ENCODE measurements around the gene AMER1. TPM values are rescaled to one million over a fixed set of nuclear protein-coding genes. Genes with fewer than 3 reads are reported as not detected.
A peak's percentile ranks its signal among the peaks of the same experiment; 100 is the strongest.
"Not testable (repeated sequence)": the region's sequence is repeated elsewhere in the genome, so short reads cannot be mapped to it uniquely, and the experiment has no call there.

Gene AMER1
- under 1 TPM in 2 of 3 donors, not detected in 1; 0.06 TPM for polyA plus RNA-seq

DNA sequence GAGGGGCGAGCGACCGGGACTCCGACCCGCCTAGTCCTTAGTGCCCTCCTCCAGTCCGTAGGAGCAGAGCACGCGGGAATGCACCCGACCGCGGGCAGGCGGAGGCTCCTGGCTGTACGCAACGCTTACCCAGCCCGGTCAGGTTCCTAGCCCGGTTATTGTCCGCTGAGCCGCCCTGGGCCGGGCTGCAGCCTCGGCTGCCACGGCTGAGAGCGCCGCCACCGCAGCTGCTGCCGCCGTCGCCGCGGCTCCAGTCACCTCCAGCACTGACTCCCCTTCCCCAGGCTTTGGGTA, at the start of gene AMER1:
TSS of gene AMER1 (minus strand) at position 268 of the 294 bp plus-strand sequence. CDS start 12,422 bp downstream, outside the sequence.
- Mint-ChIP-seq H3K27ac (peak within 1 kb of the TSS; percentile 84 to 97 (median 94)), H3K27me3 (ENCODE audit: low read depth in 3 of 3) (peaks cover 5 to 8% (median 7%) of the 10 kb centered on the region in 3 donors), H3K4me3 (peak within 1 kb of the TSS; percentile 90 to 95 (median 93)), H3K36me3 (no peaks in the 10 kb centered on the region), H3K9me3 (no peaks in the 10 kb centered on the region), H3K4me1 (peaks cover 1 to 13% of the 10 kb centered on the region in 2 donors)
- no peak for DNase-seq

DNA sequence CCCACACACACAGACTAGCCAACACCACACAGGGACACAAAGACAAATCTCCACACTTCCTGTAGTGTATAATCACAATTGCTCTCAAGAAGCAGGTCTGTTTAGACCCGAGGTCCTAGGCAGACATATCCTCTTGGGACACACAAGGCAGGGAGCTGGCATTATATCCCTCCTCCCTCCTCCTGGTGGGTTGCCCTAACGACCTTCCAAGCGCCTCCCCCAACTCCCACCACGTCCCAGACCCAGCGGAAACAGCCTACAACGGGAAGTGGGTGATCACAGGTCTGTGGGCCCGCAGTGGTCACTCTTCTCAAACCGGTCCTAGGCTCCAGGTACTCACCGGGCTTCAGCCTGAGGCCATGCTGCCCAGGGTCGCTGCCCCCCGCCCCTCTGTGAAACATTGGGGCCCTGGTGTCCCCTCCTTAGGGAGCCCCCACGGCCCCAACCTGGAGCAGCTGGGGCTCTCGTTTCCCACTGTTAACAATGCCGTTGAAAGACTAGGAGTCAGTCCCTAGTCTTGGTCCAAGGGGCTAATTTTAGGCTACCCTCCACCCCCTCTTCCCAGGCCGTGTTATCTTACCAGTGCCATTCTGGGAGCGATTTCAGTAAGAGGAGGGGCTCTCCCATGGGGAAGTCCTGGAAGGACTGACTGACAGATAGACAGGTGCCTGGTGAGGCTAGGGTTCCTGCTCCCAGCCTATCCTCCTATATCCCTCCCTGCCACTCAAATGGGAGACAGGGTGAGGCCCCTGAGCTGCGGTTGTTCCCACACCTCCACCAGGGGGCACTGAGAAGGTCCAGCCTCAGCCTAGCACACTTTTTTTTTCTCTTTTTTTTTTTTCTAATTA, 24.8 kb upstream of the AMER1 start, which contains the start of gene ASB12:
TSS of gene ASB12 (minus strand) at position 485 of the 848 bp plus-strand sequence. CDS start 4,957 bp downstream, outside the sequence.
- DNase-seq: no peak
- no peak within 1 kb of the TSS for H3K4me3 Mint-ChIP-seq
- peaks cover 0 to 3% (median 0%) of the 10 kb centered on the region in 6 donors for H3K9me3 Mint-ChIP-seq
- H3K4me1 Mint-ChIP-seq: no peaks in the 10 kb centered on the region
- H3K27ac Mint-ChIP-seq: no peak within 1 kb of the TSS
- peaks cover 0 to 4% (median 2%) of the 10 kb centered on the region in 3 donors for H3K27me3 Mint-ChIP-seq (ENCODE audit: low read depth in 3 of 3)
- no peaks in the 10 kb centered on the region for H3K36me3 Mint-ChIP-seq

DNA sequence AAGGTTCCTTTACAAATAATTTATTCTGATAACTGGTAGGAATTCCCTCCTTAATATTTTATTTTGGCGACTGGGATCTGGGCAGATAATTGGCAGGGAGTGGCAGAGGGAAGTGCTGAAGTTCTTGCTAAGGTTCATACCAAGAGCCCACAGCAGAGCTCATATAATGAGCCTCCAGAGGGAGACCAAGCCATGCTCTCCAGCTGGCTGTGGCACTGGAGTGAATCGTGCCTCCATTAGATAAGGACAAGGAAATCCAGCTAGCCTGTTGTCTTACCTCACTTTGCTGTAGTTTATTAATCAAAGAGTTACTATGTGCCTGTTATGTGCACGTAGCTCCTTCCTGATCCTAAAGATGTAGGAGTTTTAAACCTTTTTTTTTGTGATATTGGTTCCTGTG, 23.6 kb upstream of the AMER1 start:
- no peaks in the 10 kb centered on the region for H3K4me1 Mint-ChIP-seq
- no peak for DNase-seq
- H3K9me3 Mint-ChIP-seq: peaks cover 0 to 3% (median 0%) of the 10 kb centered on the region in 6 donors
- no peaks in the 10 kb centered on the region for H3K36me3 Mint-ChIP-seq
- H3K27ac Mint-ChIP-seq: no peak overlapping the region
- no peak overlapping the region for H3K4me3 Mint-ChIP-seq
- peaks cover 0 to 4% (median 0%) of the 10 kb centered on the region in 3 donors for H3K27me3 Mint-ChIP-seq (ENCODE audit: low read depth in 3 of 3)

DNA sequence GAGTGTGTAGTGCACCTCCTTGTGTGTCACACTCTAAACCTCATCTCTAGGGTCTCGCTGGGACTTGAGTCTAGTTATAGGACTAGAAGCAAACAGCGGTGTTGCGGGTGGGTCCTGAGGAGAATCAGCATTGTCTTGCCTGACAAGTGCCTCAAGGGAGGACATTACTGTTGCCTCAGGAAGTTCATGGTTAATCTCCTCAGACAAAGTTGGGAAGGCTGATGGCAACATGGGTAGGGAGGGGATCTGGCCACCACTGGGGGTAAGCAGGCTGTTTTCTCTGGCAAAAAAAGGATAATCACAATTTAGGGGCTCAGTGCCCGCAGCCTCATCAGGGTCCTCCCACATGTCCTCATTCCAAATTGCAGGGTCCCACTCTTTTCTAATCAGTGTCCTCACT, 12.5 kb upstream of the AMER1 start:
- Mint-ChIP-seq H3K27me3 (ENCODE audit: low read depth in 3 of 3) (peaks cover 2 to 5% (median 2%) of the 10 kb centered on the region in 3 donors), H3K4me3 (no peak overlapping the region), H3K9me3 (no peaks in the 10 kb centered on the region), H3K4me1 (no peaks in the 10 kb centered on the region), H3K27ac (no peak overlapping the region), H3K36me3 (no peaks in the 10 kb centered on the region)
- no peak for DNase-seq

DNA sequence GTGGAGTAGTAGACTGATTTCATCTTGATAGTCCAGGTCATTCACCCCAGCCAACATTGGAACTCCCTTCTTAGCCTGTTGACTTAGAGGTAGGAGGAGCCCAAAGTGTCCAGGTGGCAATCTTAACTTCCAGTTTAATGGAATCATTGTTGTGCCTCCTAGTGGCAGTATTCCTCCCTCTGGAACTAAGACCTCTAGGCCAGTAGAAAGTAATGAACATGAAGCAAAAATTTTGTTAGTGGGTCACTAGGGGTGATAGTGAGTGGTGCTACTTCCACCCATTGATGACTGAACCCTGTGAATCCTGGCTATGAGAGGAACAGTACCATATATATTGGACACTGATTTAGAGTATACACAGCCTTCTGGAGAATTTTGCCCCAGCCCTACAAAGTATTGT, 8.5 kb upstream of the AMER1 start:
- H3K27me3 Mint-ChIP-seq (ENCODE audit: low read depth in 3 of 3); H3K9me3 Mint-ChIP-seq: not testable (repeated sequence)

DNA sequence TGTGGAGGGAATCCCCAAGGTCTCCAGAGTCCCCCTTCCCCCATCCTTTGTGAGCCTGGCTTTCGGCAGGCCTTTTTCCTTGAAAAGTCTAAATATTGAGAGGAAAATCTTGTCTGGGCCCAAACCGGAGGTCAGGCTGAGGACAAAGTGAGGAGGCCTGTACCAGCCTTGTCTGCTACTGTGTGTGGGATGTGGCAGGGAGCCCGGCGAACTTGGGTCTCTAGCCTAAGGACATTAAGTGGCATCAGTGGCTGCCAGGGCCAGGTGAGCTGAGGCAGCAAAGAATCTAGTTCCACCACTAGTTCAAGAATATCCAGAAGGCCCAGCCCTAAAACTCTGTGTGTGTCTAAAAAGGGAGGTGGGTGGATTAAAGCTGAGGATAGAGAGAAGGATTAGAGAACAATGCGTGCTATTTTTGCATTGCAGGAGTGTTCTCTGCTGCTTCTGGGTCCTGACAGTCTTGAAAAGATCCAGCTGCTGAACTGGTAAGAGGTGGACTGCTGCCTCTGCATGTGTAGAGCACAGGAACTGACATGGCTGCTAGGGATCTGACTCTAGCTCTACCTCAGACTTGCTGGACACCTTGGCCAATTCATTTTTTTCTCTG, 1.2 kb upstream of the AMER1 start:
- Mint-ChIP-seq H3K36me3 (no peaks in the 10 kb centered on the region), H3K4me3 (peak overlapping the region; percentile 90 to 95 (median 93)), H3K4me1 (peaks cover 1 to 13% of the 10 kb centered on the region in 2 donors), H3K27ac (peak overlapping the region; percentile 84 to 97 (median 94)), H3K9me3 (no peaks in the 10 kb centered on the region), H3K27me3 (ENCODE audit: low read depth in 3 of 3) (peaks cover 5 to 8% (median 7%) of the 10 kb centered on the region in 3 donors)
- no peak for DNase-seq

More for the DNA sequence above, 8.5 kb upstream of the AMER1 start:
- not testable (repeated sequence) for H3K4me1 Mint-ChIP-seq, H3K36me3 Mint-ChIP-seq, H3K4me3 Mint-ChIP-seq, DNase-seq, H3K27ac Mint-ChIP-seq

DNA sequence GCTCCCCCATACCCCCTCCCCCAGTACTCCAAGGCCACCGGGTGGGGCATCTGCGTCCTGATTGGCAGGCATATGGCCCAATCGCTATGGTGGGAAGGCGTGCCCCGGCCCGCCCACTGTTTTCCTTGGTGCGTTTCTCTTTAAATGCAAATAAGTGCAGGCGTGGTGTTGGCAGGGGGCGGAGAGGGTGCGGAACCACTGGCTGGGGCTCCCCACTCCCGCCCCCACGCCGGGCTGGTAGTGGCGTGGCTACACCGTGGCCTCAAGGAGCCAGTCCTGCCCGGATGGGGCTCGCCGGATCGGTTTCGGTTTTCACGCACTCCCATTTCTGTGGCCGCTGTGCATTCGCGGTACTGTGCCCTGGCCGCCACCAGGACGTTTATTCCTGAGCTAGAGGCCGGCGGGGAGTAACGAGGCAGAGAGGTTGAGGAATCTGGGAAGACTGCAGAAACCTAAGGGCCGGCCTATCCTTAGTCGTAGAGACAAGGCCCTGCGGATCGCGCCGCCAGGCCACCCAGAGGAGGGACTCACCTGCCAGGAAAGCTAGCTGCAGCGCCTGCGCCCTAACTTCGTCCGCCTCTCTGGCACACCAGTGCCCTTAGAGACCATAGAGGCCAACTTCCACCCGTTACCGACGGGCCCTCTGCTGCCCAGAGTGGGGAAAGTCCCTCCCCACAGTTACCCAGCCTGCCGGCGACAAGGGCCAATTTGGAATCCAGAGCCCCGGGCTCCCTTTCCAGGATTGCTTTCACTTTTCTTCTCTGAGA, 410 bp upstream of the AMER1 start:
- H3K36me3 Mint-ChIP-seq: no peaks in the 10 kb centered on the region

DNA sequence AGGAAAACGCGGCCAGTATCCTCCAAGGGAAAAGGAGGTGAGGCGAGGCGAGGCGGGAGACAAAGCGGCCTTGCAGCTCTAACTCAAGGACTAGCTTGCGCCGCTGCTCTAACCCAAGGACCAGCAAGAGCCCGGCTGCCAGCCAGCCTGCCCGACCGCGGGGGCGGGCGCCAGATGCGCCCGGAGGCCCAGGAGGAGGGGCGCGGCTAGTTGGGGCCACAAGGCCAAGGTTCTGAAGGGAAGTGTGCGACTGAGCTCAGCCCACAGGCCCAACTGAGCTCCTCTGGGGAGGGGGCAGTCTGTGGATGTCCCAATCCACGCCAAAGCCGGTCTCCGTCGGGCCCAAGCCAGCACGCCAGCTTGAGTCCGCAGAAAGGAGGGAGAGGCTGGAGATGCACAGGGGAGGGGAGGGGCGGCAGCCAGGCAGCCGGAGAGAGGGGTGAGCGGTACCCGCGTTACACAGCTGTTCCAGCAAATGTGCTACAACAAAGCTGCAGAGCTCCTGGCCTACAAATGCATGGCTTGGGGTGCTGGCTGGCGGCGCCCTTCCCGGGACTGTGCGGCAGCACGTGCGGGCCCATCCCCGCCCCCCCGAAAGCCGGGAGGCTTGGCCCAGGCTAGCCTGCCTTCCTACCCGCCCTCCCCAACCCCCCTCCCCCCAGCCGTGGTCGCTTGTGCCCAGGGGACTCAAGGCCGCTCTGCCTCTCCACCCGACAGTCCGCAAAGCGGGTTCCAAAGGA, 637 bp downstream of the AMER1 start:
- Mint-ChIP-seq H3K9me3 (no peaks in the 10 kb centered on the region), H3K27me3 (ENCODE audit: low read depth in 3 of 3) (peaks cover 5 to 8% (median 7%) of the 10 kb centered on the region in 3 donors), H3K36me3 (no peaks in the 10 kb centered on the region), H3K27ac (peak overlapping the region in 3 of 6 donors; percentile 59 to 69 (median 69)), H3K4me1 (peaks cover 1 to 13% of the 10 kb centered on the region in 2 donors), H3K4me3 (peak overlapping the region; percentile 79 to 94 (median 92))
- peak in 2 of 3 donors; percentile 22 to 30 for DNase-seq

More for the DNA sequence above, 410 bp upstream of the AMER1 start:
- peak; percentile 84 to 88 (median 87) for DNase-seq
- peaks cover 1 to 13% of the 10 kb centered on the region in 2 donors for H3K4me1 Mint-ChIP-seq
- H3K27ac Mint-ChIP-seq: peak overlapping the region; percentile 84 to 97 (median 94)
- peaks cover 5 to 8% (median 7%) of the 10 kb centered on the region in 3 donors for H3K27me3 Mint-ChIP-seq (ENCODE audit: low read depth in 3 of 3)
- peak overlapping the region; percentile 90 to 95 (median 93) for H3K4me3 Mint-ChIP-seq
- no peaks in the 10 kb centered on the region for H3K9me3 Mint-ChIP-seq

DNA sequence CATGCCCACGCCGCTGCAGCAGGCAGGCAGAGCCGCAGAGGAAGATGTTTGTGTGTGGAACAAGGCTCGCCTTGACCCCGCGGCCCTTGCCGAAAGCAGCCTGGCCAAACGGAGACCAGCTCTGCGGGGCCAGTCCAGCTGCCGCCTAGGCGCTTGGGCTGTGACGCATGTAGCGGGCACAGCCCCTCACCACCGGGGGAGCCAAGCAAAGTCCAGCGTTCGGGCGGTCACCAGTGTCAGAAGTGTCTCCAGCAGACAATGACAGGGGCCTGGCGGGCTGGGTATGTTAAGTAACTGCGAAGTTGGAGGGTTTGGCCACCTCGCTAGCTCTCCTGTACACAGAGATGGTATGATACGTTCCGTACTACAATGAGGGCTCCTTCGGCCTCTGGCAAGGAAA, 1.3 kb downstream of the AMER1 start:
- H3K27ac Mint-ChIP-seq: peak overlapping the region in 3 of 6 donors; percentile 59 to 69 (median 69)
- H3K4me1 Mint-ChIP-seq: peaks cover 1 to 13% of the 10 kb centered on the region in 2 donors
- DNase-seq: no peak
- no peaks in the 10 kb centered on the region for H3K9me3 Mint-ChIP-seq
- peak overlapping the region; percentile 71 to 94 (median 77) for H3K4me3 Mint-ChIP-seq
- H3K36me3 Mint-ChIP-seq: no peaks in the 10 kb centered on the region
- H3K27me3 Mint-ChIP-seq (ENCODE audit: low read depth in 3 of 3): peaks cover 5 to 7% (median 7%) of the 10 kb centered on the region in 3 donors

DNA sequence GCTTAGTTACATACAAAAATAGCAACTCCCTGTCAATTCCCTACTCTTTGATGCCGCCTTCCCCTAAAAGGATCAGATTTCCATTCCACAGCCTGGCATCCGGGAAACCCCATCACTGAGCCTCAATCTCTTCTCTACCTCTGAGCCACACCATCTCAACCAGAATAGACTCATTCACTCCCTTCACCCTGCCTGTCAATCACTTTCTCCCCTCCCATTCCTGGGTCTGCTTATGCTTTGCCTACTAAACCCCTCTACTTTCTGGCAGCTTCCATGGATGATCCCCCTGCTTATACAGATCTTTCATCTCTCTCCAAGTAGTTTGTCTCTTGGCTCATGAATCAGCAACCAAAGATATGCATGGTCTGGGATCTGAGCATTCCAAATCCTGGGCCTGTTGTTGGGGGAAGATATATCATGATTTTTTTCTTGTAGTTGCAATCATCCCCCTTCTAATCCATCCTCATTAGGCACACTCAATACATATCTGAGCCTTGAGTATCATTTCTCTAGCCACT, 2.6 kb downstream of the AMER1 start:
- H3K4me3 Mint-ChIP-seq: peak overlapping the region in 1 of 5 donors; percentile 36
- H3K27me3 Mint-ChIP-seq (ENCODE audit: low read depth in 3 of 3): peaks cover 5 to 7% (median 5%) of the 10 kb centered on the region in 3 donors
- peaks cover 1 to 13% of the 10 kb centered on the region in 2 donors for H3K4me1 Mint-ChIP-seq
- no peaks in the 10 kb centered on the region for H3K36me3 Mint-ChIP-seq
- DNase-seq: no peak
- H3K9me3 Mint-ChIP-seq: no peaks in the 10 kb centered on the region
- H3K27ac Mint-ChIP-seq: no peak overlapping the region

DNA sequence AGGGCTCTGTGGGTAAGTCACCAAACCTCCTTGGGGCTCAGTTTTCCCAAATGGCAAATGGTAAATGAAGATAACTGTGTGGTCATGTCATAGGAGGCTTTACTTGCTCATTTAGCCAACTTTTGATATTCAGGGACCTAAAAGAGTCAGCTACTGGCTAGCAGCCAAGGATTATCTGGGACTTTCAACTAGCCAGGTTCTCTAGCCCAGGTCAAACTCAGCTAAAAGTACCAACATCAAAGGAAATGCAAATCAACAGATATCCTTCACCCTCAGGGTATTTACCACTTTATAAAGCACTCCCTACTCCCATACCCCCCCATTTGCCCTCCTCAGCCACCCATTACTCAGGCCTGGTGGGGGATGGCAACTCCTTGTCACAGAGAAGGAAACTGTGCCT, 7.5 kb downstream of the AMER1 start:
- Mint-ChIP-seq H3K36me3 (no peaks in the 10 kb centered on the region), H3K9me3 (no peaks in the 10 kb centered on the region), H3K4me3 (no peak overlapping the region), H3K27ac (no peak overlapping the region), H3K27me3 (ENCODE audit: low read depth in 3 of 3) (peaks cover 0 to 5% (median 1%) of the 10 kb centered on the region in 3 donors), H3K4me1 (peaks cover 0 to 3% of the 10 kb centered on the region in 2 donors)
- DNase-seq: no peak

DNA sequence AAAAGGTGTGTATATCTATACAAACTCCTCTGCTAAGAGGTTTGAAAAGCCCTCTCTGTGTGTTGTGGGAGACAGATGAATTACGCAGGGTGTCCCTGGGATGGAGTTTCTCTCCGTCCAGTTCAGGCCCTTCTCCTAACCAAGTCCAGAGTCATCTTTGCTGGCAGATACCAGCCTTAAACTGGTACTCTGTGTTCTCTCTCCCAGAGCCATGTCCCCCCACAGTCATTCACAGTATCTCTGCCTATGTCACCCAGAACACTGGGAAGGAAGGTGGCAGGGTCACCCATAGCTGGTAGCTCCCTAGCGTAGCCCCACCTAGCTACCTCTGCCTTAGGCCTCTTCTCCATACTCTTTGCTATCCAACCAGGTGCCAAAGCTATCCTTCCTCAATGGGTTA, 8.9 kb downstream of the AMER1 start:
- H3K4me3 Mint-ChIP-seq: no peak overlapping the region
- H3K27me3 Mint-ChIP-seq (ENCODE audit: low read depth in 3 of 3): peaks cover 0 to 2% (median 2%) of the 10 kb centered on the region in 3 donors
- peaks cover 5 to 7% (median 6%) of the 10 kb centered on the region in 3 donors for H3K36me3 Mint-ChIP-seq
- H3K9me3 Mint-ChIP-seq: no peaks in the 10 kb centered on the region
- no peak for DNase-seq
- no peaks in the 10 kb centered on the region for H3K4me1 Mint-ChIP-seq
- no peak overlapping the region for H3K27ac Mint-ChIP-seq

DNA sequence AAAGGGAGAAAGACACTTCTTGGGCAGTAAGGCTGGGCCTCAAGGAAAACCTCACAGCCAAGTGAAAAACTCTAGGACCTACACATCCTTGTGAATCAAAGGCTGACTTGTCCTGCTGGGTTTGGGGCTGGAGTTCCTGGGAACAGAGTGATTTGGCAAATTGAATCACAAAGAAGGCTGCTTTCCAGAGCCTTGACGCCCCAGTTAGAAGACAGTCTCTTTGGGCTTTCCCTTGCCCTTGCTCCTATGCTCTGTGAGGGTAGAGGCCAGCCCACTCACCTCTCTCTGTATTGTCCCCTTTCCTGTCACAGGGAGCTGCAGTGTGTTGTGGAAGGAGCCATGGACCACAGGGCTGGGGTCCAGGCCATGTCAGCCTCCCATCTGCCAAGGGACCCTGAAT, 9.6 kb downstream of the AMER1 start:
- Mint-ChIP-seq H3K27me3 (ENCODE audit: low read depth in 3 of 3) (peaks cover 0 to 2% (median 2%) of the 10 kb centered on the region in 3 donors), H3K36me3 (peaks cover 5 to 11% (median 7%) of the 10 kb centered on the region in 3 donors), H3K4me3 (no peak overlapping the region), H3K4me1 (no peaks in the 10 kb centered on the region), H3K9me3 (no peaks in the 10 kb centered on the region), H3K27ac (no peak overlapping the region)
- DNase-seq: no peak

All from immature natural killer cell (primary cell).